Measurements from ENCODE around the gene NXPH2. TPM values are rescaled to one million over a fixed set of nuclear protein-coding genes. Genes with fewer than 3 reads are reported as not detected.

NXPH2 gene
- total RNA-seq, 1 donor, result not detected

DNA sequence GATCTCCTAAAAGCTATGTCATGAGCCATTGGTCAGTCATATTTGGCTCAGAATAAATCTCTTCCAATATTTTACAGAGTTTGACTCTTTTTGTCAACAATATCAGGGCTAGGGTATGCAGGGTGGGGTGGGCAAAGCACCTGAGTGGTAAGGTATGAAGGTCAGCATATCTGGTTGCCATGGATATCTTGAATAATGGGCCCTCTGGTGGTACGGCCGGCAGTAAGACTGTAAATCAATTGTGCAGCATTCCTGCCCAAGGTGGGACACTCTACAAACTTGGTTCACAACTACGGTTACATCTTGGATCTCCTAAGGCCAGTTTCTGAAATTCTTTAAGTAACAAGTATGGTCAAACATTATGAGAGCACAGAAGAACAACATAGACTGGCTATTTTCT lies 159.1 kb downstream of the NXPH2 start:
- no peaks in the 10 kb centered on the region for H4K20me1 ChIP-seq (ENCODE audit: insufficient read depth, low read length)
- no peak overlapping the region for H3K27ac ChIP-seq (ENCODE audit: low read depth, low read length)
- no peak for DNase-seq (ENCODE audit: insufficient read length, low spot score, missing footprints)
- H3K4me3 ChIP-seq (ENCODE audit: insufficient read depth, low read length), result no peak overlapping the region
- no peak for TF ChIP-seq CTCF (IDR thresholded peaks at IDR 0.05; ENCODE audit: extremely low read depth, low read depth, low read length)
- H3K36me3 ChIP-seq (ENCODE audit: insufficient read depth, low read length), result no peaks in the 10 kb centered on the region
- H3K27me3 ChIP-seq (ENCODE audit: insufficient read depth, low read length), result no peaks in the 10 kb centered on the region
- no peaks in the 10 kb centered on the region for H3K79me2 ChIP-seq (ENCODE audit: insufficient read depth, low read length)
- H3K4me2 ChIP-seq (ENCODE audit: insufficient read depth, low read length), result no peak overlapping the region
- no peaks in the 10 kb centered on the region for H3K4me1 ChIP-seq (ENCODE audit: insufficient read depth, low read length)
- H3K9me3 ChIP-seq (ENCODE audit: low read depth, low read length), result no peaks in the 10 kb centered on the region
- H2AFZ ChIP-seq (ENCODE audit: low read length), result no peak overlapping the region

- no peaks in the 10 kb centered on the region for H3K4me1 ChIP-seq (ENCODE audit: insufficient read depth, low read length)
- H3K4me3 ChIP-seq (ENCODE audit: insufficient read depth, low read length), result no peak overlapping the region
- H2AFZ ChIP-seq (ENCODE audit: low read length), result peak overlapping the region; percentile 37
- DNase-seq (ENCODE audit: insufficient read length, low spot score, missing footprints), result no peak
- H3K9me3 ChIP-seq (ENCODE audit: low read depth, low read length), result no peaks in the 10 kb centered on the region
- H3K4me2 ChIP-seq (ENCODE audit: insufficient read depth, low read length), result peak overlapping the region; percentile 35
- no peaks in the 10 kb centered on the region for H3K27me3 ChIP-seq (ENCODE audit: insufficient read depth, low read length)
- no peak overlapping the region for H3K27ac ChIP-seq (ENCODE audit: low read depth, low read length)
- H3K79me2 ChIP-seq (ENCODE audit: insufficient read depth, low read length), result no peaks in the 10 kb centered on the region
- H4K20me1 ChIP-seq (ENCODE audit: insufficient read depth, low read length), result no peaks in the 10 kb centered on the region
- H3K36me3 ChIP-seq (ENCODE audit: insufficient read depth, low read length), result no peaks in the 10 kb centered on the region
- TF ChIP-seq CTCF (IDR thresholded peaks at IDR 0.05; ENCODE audit: extremely low read depth, low read depth, low read length), result no peak
Observed at GRCh38 chr2:138620431-138620830, 159.8 kb downstream of the NXPH2 start.
